T-helper 1 cell treated with Interleukin-12 subunit alpha and Interleukin-12 subunit beta and Interleukin-4 antibody, amounts not matched to agents 30 μg/mL and 1 μg/mL, for 36 hours (primary cell): ENCODE data around the gene PARS2.
A peak's percentile ranks its signal among the peaks of the same experiment; 100 is the strongest.
"Not testable (repeated sequence)": the region's sequence is repeated elsewhere in the genome, so short reads cannot be mapped to it uniquely, and the experiment has no call there.

ENCODE experiments used
- H3K27ac Mint-ChIP-seq: one replicate; pipeline ENCODE4 v1.8.0; 2021; ENCODE audit warnings: mild to moderate bottlenecking, mixed read lengths
- H3K27me3 Mint-ChIP-seq: one replicate; pipeline ENCODE4 v1.8.0; 2021; ENCODE audit warnings: low read depth, mixed read lengths
- H3K36me3 Mint-ChIP-seq: one replicate; pipeline ENCODE4 v1.8.0; 2021; ENCODE audit warnings: low read depth, mixed read lengths
- H3K4me1 Mint-ChIP-seq: one replicate; pipeline ENCODE4 v1.8.0; 2021; ENCODE audit warnings: low read depth, mixed read lengths
- H3K4me3 Mint-ChIP-seq: one replicate; pipeline ENCODE4 v1.8.0; 2021; ENCODE audit warnings: mild to moderate bottlenecking, moderate library complexity, mixed read lengths
- H3K9me3 Mint-ChIP-seq: one replicate; pipeline ENCODE4 v1.8.0; 2021; ENCODE audit warnings: mixed read lengths

The PARS2 gene

GRCh38 chr1:54791880-54792522 lies 27.7 kb upstream of the PARS2 start:
- H3K36me3 Mint-ChIP-seq = peaks cover 5% of the 10 kb centered on the region
- H3K9me3 Mint-ChIP-seq = no peaks in the 10 kb centered on the region
- no peaks in the 10 kb centered on the region for H3K27me3 Mint-ChIP-seq
- no peak overlapping the region for H3K27ac Mint-ChIP-seq
- no peak overlapping the region for H3K4me3 Mint-ChIP-seq
- H3K4me1 Mint-ChIP-seq = peaks cover 16% of the 10 kb centered on the region

- Mint-ChIP-seq H3K36me3 (peaks cover 5% of the 10 kb centered on the region), H3K4me3 (no peak overlapping the region), H3K4me1 (peaks cover 2% of the 10 kb centered on the region), H3K27me3 (no peaks in the 10 kb centered on the region), H3K9me3 (no peaks in the 10 kb centered on the region), H3K27ac (no peak overlapping the region)
Measured at GRCh38 chr1:54788459-54788858, 24.1 kb upstream of the PARS2 start.

GRCh38 chr1:54787604-54788003 lies 23.3 kb upstream of the PARS2 start:
- peaks cover 9% of the 10 kb centered on the region for H3K36me3 Mint-ChIP-seq
- peaks cover 3% of the 10 kb centered on the region for H3K4me1 Mint-ChIP-seq
- H3K27ac Mint-ChIP-seq = no peak overlapping the region
- H3K9me3 Mint-ChIP-seq = no peaks in the 10 kb centered on the region
- no peaks in the 10 kb centered on the region for H3K27me3 Mint-ChIP-seq
- H3K4me3 Mint-ChIP-seq = no peak overlapping the region

GRCh38 chr1:54786778-54787177 lies 22.5 kb upstream of the PARS2 start:
- H3K27me3 Mint-ChIP-seq = no peaks in the 10 kb centered on the region
- H3K4me1 Mint-ChIP-seq = peaks cover 4% of the 10 kb centered on the region
- H3K36me3 Mint-ChIP-seq = peaks cover 12% of the 10 kb centered on the region
- H3K27ac Mint-ChIP-seq = no peak overlapping the region
- H3K9me3 Mint-ChIP-seq = no peaks in the 10 kb centered on the region
- no peak overlapping the region for H3K4me3 Mint-ChIP-seq

GRCh38 chr1:54784066-54784465 lies 19.7 kb upstream of the PARS2 start:
- Mint-ChIP-seq H3K9me3 (no peaks in the 10 kb centered on the region), H3K27me3 (no peaks in the 10 kb centered on the region), H3K27ac (no peak overlapping the region), H3K4me3 (no peak overlapping the region), H3K36me3 (peaks cover 12% of the 10 kb centered on the region), H3K4me1 (peaks cover 4% of the 10 kb centered on the region)

- peaks cover 12% of the 10 kb centered on the region for H3K36me3 Mint-ChIP-seq
- no peaks in the 10 kb centered on the region for H3K27me3 Mint-ChIP-seq
- no peaks in the 10 kb centered on the region for H3K9me3 Mint-ChIP-seq
- H3K4me3 Mint-ChIP-seq = no peak overlapping the region
- H3K4me1 Mint-ChIP-seq = peaks cover 4% of the 10 kb centered on the region
- peak overlapping the region; percentile 55 for H3K27ac Mint-ChIP-seq
Measured at GRCh38 chr1:54782588-54782987, 18.3 kb upstream of the PARS2 start.

GRCh38 chr1:54782156-54782555 lies 17.8 kb upstream of the PARS2 start:
- H3K4me3 Mint-ChIP-seq = no peak overlapping the region

GRCh38 chr1:54781023-54781723 lies 16.9 kb upstream of the PARS2 start:
- H3K36me3 Mint-ChIP-seq = peaks cover 9% of the 10 kb centered on the region
- no peaks in the 10 kb centered on the region for H3K27me3 Mint-ChIP-seq
- peaks cover 3% of the 10 kb centered on the region for H3K4me1 Mint-ChIP-seq
- H3K9me3 Mint-ChIP-seq = no peaks in the 10 kb centered on the region
- H3K4me3 Mint-ChIP-seq = no peak overlapping the region
- H3K27ac Mint-ChIP-seq = no peak overlapping the region

More at GRCh38 chr1:54782156-54782555, 17.8 kb upstream of the PARS2 start:
- Mint-ChIP-seq H3K27me3 (no peaks in the 10 kb centered on the region), H3K4me1 (peaks cover 4% of the 10 kb centered on the region), H3K27ac (no peak overlapping the region), H3K36me3 (peaks cover 12% of the 10 kb centered on the region), H3K9me3 (no peaks in the 10 kb centered on the region)

- Mint-ChIP-seq H3K27me3 (no peaks in the 10 kb centered on the region), H3K36me3 (peaks cover 3% of the 10 kb centered on the region), H3K9me3 (no peaks in the 10 kb centered on the region), H3K4me3 (no peak overlapping the region), H3K27ac (no peak overlapping the region), H3K4me1 (peaks cover under 1% of the 10 kb centered on the region)
Measured at GRCh38 chr1:54777431-54777830, 13.1 kb upstream of the PARS2 start.

GRCh38 chr1:54777011-54777410 lies 12.7 kb upstream of the PARS2 start:
- peaks cover 2% of the 10 kb centered on the region for H3K36me3 Mint-ChIP-seq
- no peaks in the 10 kb centered on the region for H3K4me1 Mint-ChIP-seq
- H3K4me3 Mint-ChIP-seq = no peak overlapping the region
- no peaks in the 10 kb centered on the region for H3K9me3 Mint-ChIP-seq
- no peaks in the 10 kb centered on the region for H3K27me3 Mint-ChIP-seq
- H3K27ac Mint-ChIP-seq = no peak overlapping the region

- not testable (repeated sequence) for H3K27ac Mint-ChIP-seq, H3K9me3 Mint-ChIP-seq, H3K27me3 Mint-ChIP-seq, H3K4me1 Mint-ChIP-seq, H3K36me3 Mint-ChIP-seq, H3K4me3 Mint-ChIP-seq
Measured at GRCh38 chr1:54775828-54776721, 11.8 kb upstream of the PARS2 start.

GRCh38 chr1:54774820-54775498 lies 10.6 kb upstream of the PARS2 start:
- H3K4me1 Mint-ChIP-seq = no peaks in the 10 kb centered on the region
- H3K36me3 Mint-ChIP-seq = no peaks in the 10 kb centered on the region
- H3K27ac Mint-ChIP-seq = no peak overlapping the region
- H3K27me3 Mint-ChIP-seq = no peaks in the 10 kb centered on the region
- no peak overlapping the region for H3K4me3 Mint-ChIP-seq
- H3K9me3 Mint-ChIP-seq = no peaks in the 10 kb centered on the region

- H3K27ac Mint-ChIP-seq = no peak overlapping the region
Measured at GRCh38 chr1:54772951-54773350, 8.6 kb upstream of the PARS2 start.

GRCh38 chr1:54768093-54768492 lies 3.8 kb upstream of the PARS2 start:
- Mint-ChIP-seq H3K36me3 (no peaks in the 10 kb centered on the region), H3K27me3 (no peaks in the 10 kb centered on the region), H3K27ac (no peak overlapping the region), H3K4me1 (peaks cover 9% of the 10 kb centered on the region), H3K9me3 (no peaks in the 10 kb centered on the region), H3K4me3 (no peak overlapping the region)

More at GRCh38 chr1:54772951-54773350, 8.6 kb upstream of the PARS2 start:
- no peaks in the 10 kb centered on the region for H3K9me3 Mint-ChIP-seq
- no peaks in the 10 kb centered on the region for H3K27me3 Mint-ChIP-seq
- H3K4me3 Mint-ChIP-seq = no peak overlapping the region
- no peaks in the 10 kb centered on the region for H3K36me3 Mint-ChIP-seq
- H3K4me1 Mint-ChIP-seq = no peaks in the 10 kb centered on the region
